Activated CD4-positive, alpha-beta T cell treated with anti-CD3 and anti-CD28 coated beads, Interleukin-2, amount 50 U/mL, for 48 hours (primary cell): ENCODE data around the gene NCOA3.
"Not testable (repeated sequence)": the region's sequence is repeated elsewhere in the genome, so short reads cannot be mapped to it uniquely, and the experiment has no call there.

ENCODE experiments used
- DNase-seq, 2 experiments: peaks; one replicate each; pipeline ENCODE4 v3.0.0-alpha.2; 2020

The NCOA3 gene

GRCh38 chr20:47571426-47571825 is 69.7 kb downstream of the NCOA3 start:
- DNase-seq, result no peak

GRCh38 chr20:47572105-47572729 is 70.5 kb downstream of the NCOA3 start:
- no peak for DNase-seq

- no peak for DNase-seq
Measured at GRCh38 chr20:47573559-47573958, 71.9 kb downstream of the NCOA3 start.

GRCh38 chr20:47574616-47575364 is 73.1 kb downstream of the NCOA3 start:
- no peak for DNase-seq

- no peak for DNase-seq
Measured at GRCh38 chr20:47576516-47577033, 74.9 kb downstream of the NCOA3 start.

GRCh38 chr20:47577314-47577713 is 75.6 kb downstream of the NCOA3 start:
- DNase-seq, result no peak

GRCh38 chr20:47578543-47578942 is 76.9 kb downstream of the NCOA3 start:
- DNase-seq, result no peak

- DNase-seq, result not testable (repeated sequence)
Measured at GRCh38 chr20:47580686-47581085, 79.0 kb downstream of the NCOA3 start.

GRCh38 chr20:47581090-47581489 is 79.4 kb downstream of the NCOA3 start:
- DNase-seq, result no peak

- no peak for DNase-seq
Measured at GRCh38 chr20:47583551-47583950, 81.9 kb downstream of the NCOA3 start.

- DNase-seq, result no peak
Measured at GRCh38 chr20:47585087-47585747, 83.5 kb downstream of the NCOA3 start.

- DNase-seq, result no peak
Measured at GRCh38 chr20:47586649-47587294, 85.1 kb downstream of the NCOA3 start.

- no peak for DNase-seq
Measured at GRCh38 chr20:47588158-47588557, 86.5 kb downstream of the NCOA3 start.

- DNase-seq, result no peak
Measured at GRCh38 chr20:47591231-47591630, 89.5 kb downstream of the NCOA3 start.

GRCh38 chr20:47594157-47594556 is 92.5 kb downstream of the NCOA3 start:
- DNase-seq, result no peak

GRCh38 chr20:47595138-47595537 is 93.5 kb downstream of the NCOA3 start:
- not testable (repeated sequence) for DNase-seq

GRCh38 chr20:47596003-47596571 is 94.4 kb downstream of the NCOA3 start:
- no peak for DNase-seq

- no peak for DNase-seq
Measured at GRCh38 chr20:47597090-47597489, 95.4 kb downstream of the NCOA3 start.

- no peak for DNase-seq
Measured at GRCh38 chr20:47598911-47599744, 97.4 kb downstream of the NCOA3 start.

- no peak for DNase-seq
Measured at GRCh38 chr20:47600967-47601547, 99.4 kb downstream of the NCOA3 start.

GRCh38 chr20:47603260-47603659 is 101.6 kb downstream of the NCOA3 start:
- DNase-seq, result no peak
